ENCODE measurements around the gene CBX5.
A peak's percentile ranks its signal among the peaks of the same experiment; 100 is the strongest.

The CBX5 gene

DNA sequence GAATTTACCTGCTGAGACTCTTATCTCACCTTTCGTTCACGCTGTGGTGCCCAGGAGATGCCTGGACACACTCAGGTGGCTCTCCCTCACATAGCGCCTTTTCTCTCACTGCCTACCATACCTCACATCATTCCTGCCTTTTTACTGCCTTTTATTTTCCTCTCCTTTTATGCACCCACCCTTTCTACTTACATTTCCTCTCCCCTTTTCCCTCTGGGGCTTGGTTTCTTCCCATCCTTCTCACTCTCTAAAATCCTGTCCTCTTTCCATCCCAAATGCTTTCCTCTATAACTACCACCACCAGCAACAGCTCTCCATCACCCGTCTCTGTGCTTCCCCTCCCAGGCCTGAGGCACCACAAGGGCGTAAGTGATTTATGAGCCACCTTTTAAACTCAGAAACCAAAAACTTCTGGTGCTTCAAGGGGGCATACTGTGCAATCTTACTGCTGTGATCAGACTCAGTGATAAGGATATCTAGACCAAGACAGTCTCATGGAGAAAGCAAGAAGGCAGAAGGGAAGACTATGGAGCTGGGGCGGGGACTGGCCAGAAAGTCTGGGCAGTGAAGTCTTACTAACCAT, 58.4 kb downstream of the CBX5 start:
- DNase-seq = no peak

DNA sequence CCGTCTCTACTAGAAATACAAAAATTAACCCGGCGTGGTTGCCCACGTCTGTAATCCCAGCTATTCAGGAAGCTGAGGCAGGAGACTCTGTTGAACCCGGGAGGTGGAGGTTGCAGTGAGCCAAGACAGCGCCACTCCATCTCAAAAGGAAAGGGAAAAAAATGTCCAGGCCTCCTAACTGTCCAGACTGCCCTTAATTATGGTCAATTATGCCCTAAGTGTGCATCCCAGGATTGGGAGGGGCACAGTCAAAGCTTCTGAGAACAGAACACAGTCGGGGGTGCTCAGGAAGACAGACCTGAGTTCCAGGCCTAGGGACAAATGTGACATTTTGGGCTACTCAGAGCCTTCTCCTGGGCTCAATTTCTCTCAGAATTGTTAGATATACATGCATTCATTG, 59.4 kb downstream of the CBX5 start:
- DNase-seq = no peak

DNA sequence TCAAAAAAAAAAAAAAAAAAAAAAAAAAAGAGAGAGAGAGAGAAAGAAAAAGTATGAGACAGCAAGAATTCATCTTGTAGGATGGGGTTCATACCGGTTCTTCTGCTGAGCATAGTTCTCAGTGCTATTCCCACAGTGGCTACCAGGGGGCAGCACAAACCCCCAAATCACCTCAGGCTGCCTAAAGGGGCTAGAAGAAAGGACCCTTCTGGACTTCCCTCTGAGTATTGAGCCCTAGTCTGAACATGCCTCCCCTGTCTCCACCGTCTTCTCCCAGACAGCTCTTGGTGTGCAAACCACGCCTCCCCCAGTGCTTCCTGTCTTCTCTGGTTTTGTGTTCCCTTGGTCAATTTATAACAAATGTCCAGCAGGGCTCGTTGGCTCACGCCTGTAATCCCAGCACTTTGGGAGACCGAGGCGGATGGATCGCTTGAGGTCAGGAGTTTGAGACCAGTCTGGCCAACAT, 59.8 kb downstream of the CBX5 start:
- DNase-seq = no peak

DNA sequence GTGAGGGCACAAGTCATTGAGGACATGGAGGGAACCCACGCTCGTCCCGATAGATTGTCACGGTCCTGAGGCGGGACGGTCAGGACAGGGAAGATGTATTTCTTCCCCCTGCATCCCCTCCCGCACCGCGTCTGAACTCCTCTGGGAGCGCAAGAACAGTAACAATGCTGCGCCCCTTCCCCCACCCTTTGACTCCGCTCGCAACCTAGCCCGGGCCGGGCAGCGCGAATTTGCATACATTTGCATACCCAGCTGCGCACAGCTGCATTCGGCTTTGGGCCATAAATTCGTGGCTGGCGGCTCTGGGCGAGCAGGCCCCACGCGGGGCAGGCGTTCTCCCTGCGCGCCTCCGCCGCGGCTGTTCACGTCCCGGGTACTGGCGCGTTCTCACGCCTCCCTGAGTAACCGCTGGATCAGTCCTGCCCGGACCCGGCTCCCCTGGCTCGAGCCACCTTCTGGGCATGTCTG, 62.1 kb downstream of the CBX5 start:
- DNase-seq = no peak

DNA sequence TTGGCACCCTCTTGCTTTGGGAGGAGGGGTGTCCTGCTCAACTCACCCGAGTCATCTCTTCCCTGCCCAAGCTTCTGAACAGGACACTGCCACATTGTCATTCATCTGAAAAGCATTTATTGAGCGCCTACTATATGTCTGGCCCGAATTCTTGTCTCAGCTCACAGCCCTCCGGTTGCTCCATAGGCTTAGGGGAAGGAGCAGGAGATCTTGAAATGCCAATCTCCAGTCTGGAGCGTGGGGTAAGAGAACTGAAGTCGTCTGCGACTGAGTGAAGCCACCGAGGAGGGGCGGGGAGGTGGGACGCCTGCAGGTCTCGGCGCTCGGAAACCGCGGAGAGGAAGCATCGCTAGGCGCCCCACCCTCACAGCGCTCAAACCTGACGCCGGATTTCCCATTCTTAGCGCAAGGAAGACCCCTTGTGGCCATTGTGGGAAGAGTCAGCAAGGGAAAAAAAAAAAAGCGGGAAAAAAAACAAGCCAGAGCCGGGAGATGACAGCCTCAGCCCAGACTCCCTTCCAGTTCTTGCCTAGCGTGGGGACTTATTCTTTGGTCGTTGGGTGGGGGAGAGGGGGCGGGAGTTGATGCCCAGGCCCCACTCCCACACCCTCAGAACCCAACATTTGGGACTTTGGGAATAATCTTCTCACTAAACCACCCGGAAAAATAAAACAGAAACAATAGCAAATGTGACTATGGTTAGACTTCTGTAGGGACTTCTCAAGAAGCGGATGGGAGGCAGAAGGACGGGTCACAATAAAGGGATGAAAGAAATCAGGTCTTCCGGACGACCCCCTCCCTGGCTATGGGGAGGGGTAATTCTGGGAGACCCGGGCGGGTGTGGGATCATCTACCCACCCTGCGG, 62.9 kb downstream of the CBX5 start:
- peak; percentile 48 for DNase-seq

DNA sequence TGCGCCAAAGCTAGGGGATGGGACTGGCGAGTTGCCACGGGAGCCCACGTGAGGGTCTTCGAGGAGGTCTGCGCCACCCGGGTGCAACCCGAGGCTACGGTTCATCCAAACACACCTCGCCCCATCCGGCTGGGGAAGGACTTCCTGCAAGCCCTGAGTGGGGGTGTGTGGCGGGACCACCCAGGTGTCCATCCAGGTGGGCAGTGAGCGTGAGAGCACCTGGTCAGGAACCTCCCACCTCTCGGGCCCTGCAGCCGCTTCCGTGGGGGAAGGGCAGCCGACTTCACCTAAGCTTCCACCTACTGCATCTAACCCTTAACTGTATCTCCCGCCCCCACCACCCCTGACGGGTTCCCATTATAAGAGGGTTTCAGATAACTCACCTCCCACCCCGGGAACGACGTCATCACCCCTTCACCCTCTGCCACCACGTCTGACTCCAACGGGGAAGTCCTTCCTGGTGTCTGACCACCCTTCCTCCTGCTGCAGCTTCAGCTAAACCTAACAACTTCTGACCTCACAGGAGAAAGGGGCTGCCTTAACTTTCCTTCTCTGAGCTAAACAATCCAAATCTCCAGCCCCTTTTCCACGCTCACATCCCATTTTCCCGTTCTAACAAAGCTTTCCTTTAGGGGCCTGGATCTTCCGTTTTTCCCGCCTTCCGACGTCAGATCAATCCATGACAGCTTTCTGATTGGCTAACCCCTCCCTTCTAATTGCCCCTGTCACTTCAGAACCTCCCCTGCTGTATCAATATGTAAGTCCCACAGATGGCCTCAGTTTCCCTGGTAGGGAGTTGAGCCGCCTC, 63.7 kb downstream of the CBX5 start:
- DNase-seq = no peak

DNA sequence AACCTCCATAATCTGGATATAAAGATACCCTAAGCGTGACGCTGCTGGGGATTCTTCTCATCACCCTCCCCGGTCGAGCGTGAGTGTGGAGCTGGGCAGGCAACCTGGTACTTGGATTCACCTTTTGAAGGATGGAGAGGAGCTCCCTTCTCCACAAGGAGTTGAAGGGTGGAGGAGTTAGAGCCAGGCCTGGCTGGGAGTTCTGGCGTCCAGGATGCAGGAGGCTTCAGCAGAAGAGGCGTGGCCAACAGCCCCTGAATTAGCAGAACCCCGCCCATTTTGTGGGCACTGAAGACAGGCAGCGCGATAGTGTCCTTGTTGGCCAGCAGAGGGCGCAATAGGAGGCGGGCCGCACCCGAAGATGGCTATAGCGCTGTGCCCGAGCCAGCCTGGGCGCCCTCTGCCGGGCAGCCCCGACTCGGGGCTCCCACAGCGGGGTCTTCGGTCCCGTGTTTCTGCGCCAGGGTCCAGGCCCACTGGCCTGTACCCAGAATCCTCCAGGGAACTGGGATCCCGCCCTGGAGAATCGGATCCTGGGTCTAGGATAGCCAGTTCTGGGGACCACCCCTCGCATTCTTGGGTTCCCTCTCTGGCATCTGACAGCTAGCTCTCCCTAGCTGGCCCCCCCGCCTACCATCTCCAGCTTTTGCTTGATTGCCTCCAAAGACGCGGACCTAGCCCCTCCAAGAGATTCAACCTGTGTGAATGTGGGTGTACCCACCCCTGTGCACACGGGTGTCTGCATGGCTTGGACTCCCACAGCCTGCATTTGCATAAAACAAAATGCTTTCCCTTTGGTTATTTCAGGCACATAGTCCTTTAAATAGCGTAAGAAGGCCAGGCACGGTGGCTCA, 65.1 kb downstream of the CBX5 start:
- DNase-seq = peak; percentile 87

DNA sequence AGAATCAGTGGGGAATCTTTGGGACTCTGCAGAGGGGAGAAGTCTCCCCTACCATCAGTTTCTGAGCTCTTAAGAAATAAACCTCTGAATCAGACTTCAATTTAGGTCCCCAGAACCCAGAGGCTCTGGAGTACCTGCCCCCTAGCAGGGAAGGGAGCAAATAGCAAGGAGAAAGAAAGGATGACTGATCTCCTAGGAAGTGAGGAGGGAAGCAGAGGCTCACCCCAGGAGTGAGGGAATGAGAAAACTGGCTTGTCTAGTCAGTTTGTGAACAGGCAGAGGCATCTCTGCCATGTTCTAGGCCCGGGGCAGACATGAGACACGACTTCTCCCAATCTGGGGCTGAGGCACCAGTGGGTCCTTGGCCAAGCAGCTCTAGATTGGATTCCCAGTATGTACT, 66.8 kb downstream of the CBX5 start:
- DNase-seq = no peak

DNA sequence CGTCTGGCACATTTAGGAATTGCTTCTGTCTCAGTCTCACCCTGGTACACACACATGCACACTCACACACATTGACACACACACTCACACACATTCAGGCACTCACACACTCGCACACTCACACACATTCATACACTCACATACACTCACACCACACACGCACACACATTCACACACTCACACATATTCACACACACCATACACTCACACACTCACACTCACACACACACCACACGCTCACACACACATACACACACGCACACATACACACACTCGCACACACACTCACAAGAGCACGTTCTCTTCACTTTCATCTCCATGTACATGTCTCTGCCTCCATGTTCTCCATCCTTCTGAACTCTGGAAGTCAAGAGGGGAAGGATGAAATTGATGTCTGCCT, 68.0 kb downstream of the CBX5 start:
- no peak for DNase-seq

DNA sequence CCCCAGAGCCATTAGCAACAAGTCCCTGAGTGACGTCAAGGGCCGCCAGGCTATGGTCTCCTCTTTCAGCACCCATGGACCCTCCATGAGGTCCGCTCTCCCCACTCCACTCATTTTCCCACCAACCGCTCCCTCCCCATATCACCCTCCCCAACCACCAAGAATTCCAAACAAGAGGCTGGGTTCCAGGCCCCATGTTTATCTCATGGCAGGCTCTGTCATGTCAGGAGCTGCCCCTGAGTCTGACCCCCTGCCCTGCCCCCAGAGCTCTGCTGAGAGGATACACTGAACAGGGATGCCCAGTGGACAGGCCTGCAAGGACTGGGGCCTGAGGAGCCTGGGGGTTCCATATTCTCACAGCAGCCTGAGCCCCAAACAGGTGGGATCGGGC, 69.5 kb downstream of the CBX5 start:
- DNase-seq = no peak

DNA sequence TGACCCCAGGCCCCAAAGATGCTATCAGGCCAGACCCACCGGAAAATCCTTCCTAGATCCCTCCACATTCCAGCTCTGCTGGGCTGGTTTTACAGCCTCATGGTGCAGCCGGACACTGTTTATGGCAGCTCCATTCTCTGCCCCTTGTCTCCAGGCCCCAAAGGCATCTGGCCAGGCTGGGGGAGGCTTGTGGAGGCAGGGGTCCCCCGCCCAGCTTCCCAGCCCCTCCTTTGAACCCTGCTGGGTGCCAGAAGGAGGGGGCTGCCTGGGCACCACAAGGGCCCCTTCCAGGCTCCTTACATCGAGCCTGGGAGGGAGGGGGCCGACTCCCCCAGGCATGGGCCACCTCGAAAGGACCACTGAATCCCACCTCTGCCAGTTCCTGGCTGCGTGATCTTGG, 71.3 kb downstream of the CBX5 start:
- DNase-seq = no peak

DNA sequence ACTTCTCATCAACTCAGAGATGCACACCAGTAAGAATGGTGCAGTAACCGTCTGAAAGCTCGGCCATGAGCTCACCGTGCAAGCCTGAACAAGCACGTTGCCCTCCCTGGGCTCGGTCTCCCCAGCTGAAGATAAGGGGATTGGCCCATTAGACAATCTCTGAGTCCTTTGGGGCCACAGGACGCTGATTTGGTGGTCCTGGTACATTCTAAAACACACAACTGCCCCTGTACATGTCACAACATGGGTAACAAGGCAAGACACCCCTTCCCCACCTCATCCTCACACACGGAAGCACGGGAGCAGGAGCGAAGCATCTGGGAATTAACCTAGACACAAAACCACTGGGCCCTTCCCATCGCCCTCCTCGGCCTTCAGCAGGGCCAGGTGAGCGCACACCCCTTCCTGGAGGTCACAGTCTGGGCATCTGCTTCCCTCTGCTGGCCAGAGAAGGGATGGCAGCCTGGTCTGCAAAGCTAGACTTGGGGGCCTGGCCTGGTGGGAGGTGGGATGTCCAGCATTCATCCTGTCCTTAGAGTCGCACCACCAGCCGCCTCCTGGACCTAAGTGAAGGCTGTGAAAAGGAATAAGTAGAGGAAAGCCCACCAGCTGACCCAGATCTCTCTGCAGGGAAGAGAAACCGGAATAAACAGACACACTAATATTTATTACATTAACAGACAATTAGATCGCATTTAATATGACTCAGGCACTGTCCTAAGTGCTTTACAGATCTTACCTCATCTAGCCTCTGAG, 72.2 kb downstream of the CBX5 start:
- DNase-seq = peak; percentile 53

DNA sequence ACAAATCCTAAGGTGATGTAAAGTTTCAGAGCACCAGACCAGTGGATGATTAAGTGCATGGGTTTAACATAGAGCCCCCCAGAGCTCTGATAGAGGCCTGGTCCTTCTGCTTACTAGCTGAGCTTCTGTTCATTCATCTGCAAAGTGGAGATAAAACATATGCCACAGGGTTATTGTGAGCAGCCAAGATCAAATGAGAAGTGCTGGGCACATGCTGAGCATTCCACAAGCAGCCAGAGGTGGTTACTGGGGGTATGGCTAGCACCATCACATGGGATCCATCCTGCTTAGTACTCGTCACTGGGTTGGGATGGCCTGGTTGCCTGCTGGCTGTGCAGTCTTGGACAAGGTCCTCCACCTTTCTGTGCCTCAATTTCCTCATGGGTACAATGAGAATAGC, 73.1 kb downstream of the CBX5 start:
- DNase-seq = no peak

DNA sequence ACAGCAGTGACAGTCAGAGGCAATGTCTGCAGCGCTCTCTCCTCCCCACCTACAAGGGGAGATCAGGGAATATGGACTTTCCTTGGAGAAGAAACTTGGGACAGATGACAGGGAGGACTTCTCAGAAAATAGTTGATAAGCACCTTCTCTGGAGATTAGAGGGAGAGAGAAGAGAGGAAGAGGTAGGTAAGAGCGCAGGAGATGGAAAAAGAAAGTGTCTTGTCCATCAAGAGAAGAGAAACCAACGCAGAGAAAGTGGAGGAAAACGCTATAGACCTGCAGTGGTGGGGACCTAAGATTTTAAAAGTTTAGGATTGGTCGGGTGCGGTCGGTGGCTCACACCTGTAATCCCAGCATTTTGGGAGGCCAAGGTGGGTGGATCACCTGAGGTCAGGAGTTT, 75.6 kb downstream of the CBX5 start:
- DNase-seq = no peak

DNA sequence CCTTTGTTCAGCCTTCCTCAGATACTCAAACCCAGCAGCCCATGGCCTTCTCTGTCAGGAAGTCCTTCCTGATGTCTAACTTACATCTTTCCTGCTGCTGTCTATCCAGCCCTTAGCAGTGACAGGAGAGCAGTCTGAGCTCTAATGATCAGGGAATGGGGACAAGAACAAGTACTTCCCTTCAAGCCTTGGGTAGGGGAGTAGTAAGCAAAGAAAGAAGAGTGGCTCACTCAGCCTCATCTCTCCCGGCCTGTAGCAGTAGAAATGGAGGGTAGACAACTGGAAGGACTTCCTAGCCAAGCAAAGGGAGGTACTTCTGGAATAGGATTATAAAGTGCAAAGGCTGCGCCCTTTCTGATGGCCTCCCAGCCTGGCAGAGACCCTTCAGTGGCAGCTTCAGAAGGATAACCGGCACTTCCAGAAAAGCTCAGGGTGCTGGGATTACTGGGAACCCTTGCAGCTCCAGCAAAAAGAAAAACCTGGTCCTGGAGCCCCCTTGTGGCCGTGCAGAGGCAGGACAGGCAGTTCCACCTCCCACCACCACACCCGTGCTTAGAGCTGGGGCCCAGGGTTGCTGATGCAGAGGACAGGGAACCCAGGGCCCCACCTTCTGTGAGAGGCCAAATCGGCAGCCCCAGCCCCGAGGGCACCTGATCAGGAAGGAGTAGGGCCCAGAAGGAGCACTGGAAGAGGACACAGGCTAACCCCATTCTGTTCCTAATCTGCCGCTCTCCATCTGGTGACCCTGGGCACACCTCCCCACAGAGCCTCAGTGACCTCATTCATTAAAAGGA, 78.7 kb downstream of the CBX5 start:
- peak; percentile 36 for DNase-seq

DNA sequence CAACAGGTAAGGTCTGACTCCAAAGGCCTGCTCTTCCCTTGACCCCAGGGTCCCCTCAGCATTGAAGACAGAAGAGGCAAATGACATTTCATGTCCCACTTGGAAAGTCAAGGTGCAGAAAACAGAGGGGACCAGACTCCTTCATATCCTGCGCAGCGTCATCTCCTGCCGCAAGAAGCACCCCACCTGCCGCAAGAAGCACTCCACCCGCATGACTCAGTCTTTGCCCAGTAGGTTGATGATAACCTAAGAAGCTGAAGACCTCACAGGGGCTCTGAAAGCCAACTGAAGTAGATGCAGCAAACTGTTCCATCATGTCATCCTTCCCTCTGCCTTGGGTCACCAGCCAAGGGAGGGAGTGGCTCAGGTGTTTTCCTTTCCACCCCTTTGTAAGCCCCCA, 79.5 kb downstream of the CBX5 start:
- no peak for DNase-seq

DNA sequence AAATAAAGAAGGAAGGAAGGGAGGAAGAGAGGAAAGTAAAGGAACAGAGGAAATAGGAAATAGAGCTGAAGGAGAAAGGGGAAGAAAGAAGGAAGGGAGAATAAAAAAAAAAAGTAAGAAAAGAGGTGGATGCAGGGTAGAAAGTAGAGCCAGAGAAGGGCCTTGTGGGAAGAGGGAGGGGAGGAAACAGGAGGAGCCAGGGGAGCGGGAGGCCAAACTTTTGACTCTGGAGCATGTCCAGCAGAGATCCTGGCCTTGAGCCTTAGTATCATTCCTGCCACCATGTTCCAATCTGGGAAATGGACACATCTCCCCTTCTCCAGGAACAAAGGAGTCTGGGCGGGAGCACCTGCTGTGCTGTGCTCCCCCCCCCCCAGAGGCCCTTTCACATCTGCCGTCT, 80.0 kb downstream of the CBX5 start:
- no peak for DNase-seq

DNA sequence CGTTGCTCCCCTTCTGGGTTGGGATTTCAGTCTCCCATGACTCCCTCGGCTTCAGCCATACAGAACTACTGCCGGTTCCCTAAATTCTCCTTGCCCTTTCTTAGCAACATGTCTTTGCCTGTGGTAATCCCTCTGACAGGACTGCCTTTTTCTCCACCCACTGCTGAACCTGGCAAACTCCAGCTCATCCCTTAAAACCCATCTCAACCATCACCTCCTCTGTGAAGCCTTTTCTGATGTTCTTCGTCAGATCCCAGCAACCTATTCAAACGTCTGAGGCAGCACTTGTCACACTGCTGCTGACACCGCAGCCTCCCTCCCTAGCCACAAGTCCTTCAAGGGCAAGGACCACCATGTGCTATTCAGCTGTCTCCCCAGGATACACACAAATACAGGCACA, 80.9 kb downstream of the CBX5 start:
- no peak for DNase-seq

DNA sequence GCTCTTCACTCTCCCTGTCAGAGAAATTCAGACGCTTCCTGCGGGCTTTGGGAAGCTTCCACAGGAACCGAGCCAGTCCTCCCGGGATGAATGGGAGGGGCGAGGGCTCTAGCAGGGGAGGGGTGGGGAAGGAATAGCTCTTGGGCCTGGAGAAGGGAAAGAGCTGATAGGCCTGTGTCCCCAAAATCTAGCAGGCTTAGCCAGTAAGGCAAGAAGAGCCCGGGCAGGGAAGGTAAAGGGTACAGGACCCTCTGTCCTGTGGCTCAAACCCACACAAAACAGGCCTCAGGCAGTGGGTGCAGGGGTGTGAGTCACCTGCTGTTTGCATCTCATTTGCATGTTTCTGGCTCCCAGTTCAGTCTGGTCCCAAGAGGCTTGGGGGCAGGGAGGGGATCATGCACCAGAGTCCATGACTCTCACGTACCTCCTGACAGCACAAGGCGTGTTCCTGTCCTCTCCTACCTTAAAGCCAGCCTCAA, 82.5 kb downstream of the CBX5 start:
- DNase-seq = no peak

DNA sequence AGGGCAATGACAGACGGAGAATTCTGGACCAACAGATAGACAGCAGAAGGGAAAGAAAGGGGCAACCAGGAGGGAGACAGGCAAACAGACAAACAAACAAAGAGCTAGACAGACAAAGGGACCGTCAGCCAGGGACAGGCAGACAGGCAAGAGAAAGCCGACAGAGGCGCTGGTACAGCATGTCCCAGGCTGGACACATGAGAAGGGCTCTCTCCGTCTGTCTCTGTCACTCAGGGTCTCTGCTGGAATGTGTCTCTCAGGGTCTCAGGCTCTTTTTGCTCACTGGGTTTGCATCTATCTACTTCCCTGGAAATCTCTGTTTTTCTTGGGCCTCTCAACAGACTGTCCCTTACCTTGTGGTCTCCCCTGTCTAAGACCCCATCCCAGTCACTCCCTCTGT, 82.9 kb downstream of the CBX5 start:
- no peak for DNase-seq

DNA sequence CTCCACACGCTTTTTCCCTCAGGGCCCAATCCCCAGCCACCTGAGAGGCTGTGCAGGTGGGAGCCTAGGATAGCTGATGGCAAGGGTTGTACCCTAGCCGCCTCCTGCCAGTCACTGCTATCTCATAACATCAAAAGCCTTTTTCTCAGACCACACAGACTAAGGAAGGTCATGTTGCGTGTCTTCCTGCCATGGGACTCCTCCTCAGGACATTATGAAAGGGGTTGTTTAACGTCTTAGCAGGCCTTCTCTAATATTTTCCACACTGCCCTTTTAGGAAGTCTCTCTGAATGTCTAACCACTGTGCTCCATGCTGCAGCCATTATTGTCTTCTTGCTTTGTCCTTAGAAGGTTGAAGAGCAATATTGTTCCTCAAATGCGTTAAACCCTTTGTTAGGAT, 83.5 kb downstream of the CBX5 start:
- no peak for DNase-seq
